ENCODE results near the gene POLR2H.
"Not testable (repeated sequence)": the region's sequence is repeated elsewhere in the genome, so short reads cannot be mapped to it uniquely, and the experiment has no call there.

The POLR2H gene

GRCh38 chr3:184332370-184333090 is 29.0 kb upstream of the POLR2H start:
- H3K36me3 Mint-ChIP-seq: peaks cover 89% of the 10 kb centered on the region
- H3K4me1 Mint-ChIP-seq: peaks cover 73% of the 10 kb centered on the region
- H3K27ac Mint-ChIP-seq: peak overlapping the region; percentile 88
- ATAC-seq (no peak), DNase-seq (ENCODE audit: low spot score in 2 of 2) (no peak)
- H3K4me3 Mint-ChIP-seq: no peak overlapping the region
- H3K9me3 Mint-ChIP-seq: no peaks in the 10 kb centered on the region

- Mint-ChIP-seq H3K27ac (peak overlapping the region; percentile 88), H3K36me3 (peaks cover 87% of the 10 kb centered on the region), H3K9me3 (no peaks in the 10 kb centered on the region), H3K4me1 (peaks cover 77% of the 10 kb centered on the region), H3K4me3 (no peak overlapping the region)
- ATAC-seq (no peak), DNase-seq (ENCODE audit: low spot score in 2 of 2) (no peak)
These were observed 28.3 kb upstream of the POLR2H start for GRCh38 chr3:184333190-184333589.

- peak overlapping the region; percentile 81 for H3K4me3 Mint-ChIP-seq
- no peaks in the 10 kb centered on the region for H3K9me3 Mint-ChIP-seq
- peak overlapping the region; percentile 88 for H3K27ac Mint-ChIP-seq
- H3K4me1 Mint-ChIP-seq: peaks cover 76% of the 10 kb centered on the region
- ATAC-seq: no peak
- DNase-seq (ENCODE audit: low spot score in 2 of 2): no peak
- peaks cover 83% of the 10 kb centered on the region for H3K36me3 Mint-ChIP-seq
These were observed 27.8 kb upstream of the POLR2H start for GRCh38 chr3:184333700-184334099.

GRCh38 chr3:184334470-184335158 is 26.9 kb upstream of the POLR2H start:
- DNase-seq (ENCODE audit: low spot score in 2 of 2) (no peak), ATAC-seq (peak; percentile 84)
- peak overlapping the region; percentile 88 for H3K27ac Mint-ChIP-seq
- H3K4me3 Mint-ChIP-seq: peak overlapping the region; percentile 81
- H3K9me3 Mint-ChIP-seq: no peaks in the 10 kb centered on the region
- H3K4me1 Mint-ChIP-seq: peaks cover 74% of the 10 kb centered on the region
- peaks cover 79% of the 10 kb centered on the region for H3K36me3 Mint-ChIP-seq

- Mint-ChIP-seq H3K36me3 (peaks cover 72% of the 10 kb centered on the region), H3K4me3 (peak overlapping the region; percentile 81), H3K4me1 (peaks cover 71% of the 10 kb centered on the region), H3K9me3 (no peaks in the 10 kb centered on the region), H3K27ac (peak overlapping the region; percentile 88)
- ATAC-seq: no peak
- DNase-seq (ENCODE audit: low spot score in 2 of 2): no peak
These were observed 26.2 kb upstream of the POLR2H start for GRCh38 chr3:184335291-184335660.

GRCh38 chr3:184335661-184336546 is 25.6 kb upstream of the POLR2H start:
- ATAC-seq (peak; percentile 71), DNase-seq (ENCODE audit: low spot score in 2 of 2) (peak; percentile 93 to 95)
- no peaks in the 10 kb centered on the region for H3K9me3 Mint-ChIP-seq
- peak overlapping the region; percentile 88 for H3K27ac Mint-ChIP-seq
- H3K4me1 Mint-ChIP-seq: peaks cover 78% of the 10 kb centered on the region
- peaks cover 66% of the 10 kb centered on the region for H3K36me3 Mint-ChIP-seq
- peak overlapping the region; percentile 81 for H3K4me3 Mint-ChIP-seq

GRCh38 chr3:184336547-184337398 is 24.7 kb upstream of the POLR2H start:
- DNase-seq (ENCODE audit: low spot score in 2 of 2): no peak

GRCh38 chr3:184337399-184337714 is 24.2 kb upstream of the POLR2H start, which contains the start of gene FAM131A:
Gene FAM131A, plus strand, starts transcription at chr3:184337600. Its CDS starts 31 bp downstream, at chr3:184337631.
- peak within 1 kb of the TSS; percentile 81 for H3K4me3 Mint-ChIP-seq
- DNase-seq (ENCODE audit: low spot score in 2 of 2) (no peak), ATAC-seq (no peak)
- peaks cover 74% of the 10 kb centered on the region for H3K4me1 Mint-ChIP-seq
- peaks cover 52% of the 10 kb centered on the region for H3K36me3 Mint-ChIP-seq
- no peaks in the 10 kb centered on the region for H3K9me3 Mint-ChIP-seq
- peak within 1 kb of the TSS; percentile 88 for H3K27ac Mint-ChIP-seq

More at GRCh38 chr3:184336547-184337398, 24.7 kb upstream of the POLR2H start:
- Mint-ChIP-seq H3K9me3 (no peaks in the 10 kb centered on the region), H3K4me1 (peaks cover 79% of the 10 kb centered on the region), H3K27ac (peak overlapping the region; percentile 88), H3K36me3 (peaks cover 57% of the 10 kb centered on the region), H3K4me3 (peak overlapping the region; percentile 81)
- no peak for ATAC-seq

- Mint-ChIP-seq H3K4me1 (peaks cover 67% of the 10 kb centered on the region), H3K36me3 (peaks cover 51% of the 10 kb centered on the region), H3K9me3 (no peaks in the 10 kb centered on the region), H3K27ac (peak overlapping the region; percentile 88), H3K4me3 (peak overlapping the region; percentile 81)
- ATAC-seq (no peak), DNase-seq (ENCODE audit: low spot score in 2 of 2) (no peak)
These were observed 23.5 kb upstream of the POLR2H start for GRCh38 chr3:184337981-184338380.

- DNase-seq (ENCODE audit: low spot score in 2 of 2) (no peak), ATAC-seq (no peak)
- H3K4me3 Mint-ChIP-seq: peak overlapping the region; percentile 81
- no peak overlapping the region for H3K27ac Mint-ChIP-seq
- peaks cover 47% of the 10 kb centered on the region for H3K36me3 Mint-ChIP-seq
- H3K4me1 Mint-ChIP-seq: peaks cover 62% of the 10 kb centered on the region
- no peaks in the 10 kb centered on the region for H3K9me3 Mint-ChIP-seq
These were observed 23.0 kb upstream of the POLR2H start for GRCh38 chr3:184338511-184338945.

GRCh38 chr3:184339001-184339400 is 22.5 kb upstream of the POLR2H start:
- Mint-ChIP-seq H3K4me1 (peaks cover 57% of the 10 kb centered on the region), H3K4me3 (no peak overlapping the region), H3K9me3 (no peaks in the 10 kb centered on the region), H3K27ac (no peak overlapping the region), H3K36me3 (peaks cover 42% of the 10 kb centered on the region)
- DNase-seq (ENCODE audit: low spot score in 2 of 2) (no peak), ATAC-seq (no peak)

GRCh38 chr3:184339451-184340135 is 21.9 kb upstream of the POLR2H start:
- not testable (repeated sequence) for H3K4me3 Mint-ChIP-seq; ATAC-seq; DNase-seq (ENCODE audit: low spot score in 2 of 2); H3K27ac Mint-ChIP-seq; H3K9me3 Mint-ChIP-seq
- peaks cover 36% of the 10 kb centered on the region for H3K36me3 Mint-ChIP-seq
- H3K4me1 Mint-ChIP-seq: peaks cover 51% of the 10 kb centered on the region

- peaks cover 37% of the 10 kb centered on the region for H3K4me1 Mint-ChIP-seq
- H3K9me3 Mint-ChIP-seq: no peaks in the 10 kb centered on the region
- no peak overlapping the region for H3K27ac Mint-ChIP-seq
- no peak overlapping the region for H3K4me3 Mint-ChIP-seq
- no peak for ATAC-seq
- DNase-seq (ENCODE audit: low spot score in 2 of 2): no peak
- H3K36me3 Mint-ChIP-seq: peaks cover 17% of the 10 kb centered on the region
These were observed 19.6 kb upstream of the POLR2H start for GRCh38 chr3:184341925-184342324.
